Gastroesophageal sphincter (tissue), 3 donors: ENCODE measurements around the gene MMRN1.

Source experiments
- CTCF ChIP-seq, 4 experiments: fragments of 200-600 bp in 2 of 4; fragments of 450-650 bp in 2 of 4; sonication (generic) in 1 of 4; IDR thresholded peaks; one replicate each; pipeline ENCODE4 v1.5.1; 2017 to 2019; ENCODE audit warnings: antibody characterized with exemption in 4 of 4, mild to moderate bottlenecking in 2 of 4, moderate library complexity in 2 of 4
- EP300 ChIP-seq: sonication (generic); formaldehyde crosslinking; IDR thresholded peaks from one replicate; pipeline ENCODE4 v1.6.1; 2017; ENCODE audit warnings: antibody characterized with exemption, mild to moderate bottlenecking
- POLR2A ChIP-seq, 2 donors: fragments of 450-650 bp; IDR thresholded peaks; one replicate each; pipeline ENCODE4 v1.6.1; 2017; ENCODE audit warnings: antibody characterized with exemption in 2 of 2, mild to moderate bottlenecking in 2 of 2, moderate library complexity in 1 of 2
- POLR2AphosphoS5 ChIP-seq: sonication (generic); formaldehyde crosslinking; IDR thresholded peaks from one replicate; pipeline ENCODE4 v1.6.1; 2017; ENCODE audit warnings: antibody characterized with exemption

- no peak for TF ChIP-seq POLR2A (IDR thresholded peaks at IDR 0.05)
- TF ChIP-seq POLR2AphosphoS5 = no peak
- no peak for TF ChIP-seq CTCF (IDR thresholded peaks at IDR 0.05)
- no peak for TF ChIP-seq EP300
These were observed 98.1 kb downstream of the MMRN1 start for GRCh38 chr4:89992744-89993143.
